ENCODE measurements around the gene TRPV2.

TRPV2 gene

DNA sequence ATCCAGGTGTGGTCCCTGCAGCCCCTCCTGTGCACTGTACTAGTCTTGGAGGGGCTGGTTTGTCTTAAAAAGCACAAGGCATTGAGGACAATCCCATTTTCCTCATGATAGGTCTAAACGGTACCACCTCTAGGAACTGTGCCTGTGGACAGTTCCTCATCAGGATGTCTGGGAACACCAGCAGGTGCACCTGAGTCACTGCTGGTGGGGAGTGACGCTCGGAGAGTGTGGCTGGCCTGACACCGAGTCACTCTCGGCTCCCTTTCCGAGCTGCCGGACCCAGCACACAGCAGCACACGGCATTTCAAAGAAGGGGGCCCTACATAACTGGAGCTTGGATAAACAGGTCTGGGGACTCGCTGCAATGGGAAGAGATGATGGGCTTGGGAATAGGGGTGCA is 51.0 kb downstream of the TRPV2 start:
- no peak for DNase-seq
- TF ChIP-seq GATA1 (IDR thresholded peaks at IDR 0.05; ENCODE audit: low read depth, low read length) (no peak), POLR2A (IDR thresholded peaks at IDR 0.05; ENCODE audit: low read length) (no peak)

- no peak for DNase-seq
- TF ChIP-seq POLR2A (IDR thresholded peaks at IDR 0.05; ENCODE audit: low read length), result no peak
- no peak for TF ChIP-seq GATA1 (IDR thresholded peaks at IDR 0.05; ENCODE audit: low read depth, low read length)
Measured at GRCh38 chr17:16467044-16467443, 51.7 kb downstream of the TRPV2 start.

DNA sequence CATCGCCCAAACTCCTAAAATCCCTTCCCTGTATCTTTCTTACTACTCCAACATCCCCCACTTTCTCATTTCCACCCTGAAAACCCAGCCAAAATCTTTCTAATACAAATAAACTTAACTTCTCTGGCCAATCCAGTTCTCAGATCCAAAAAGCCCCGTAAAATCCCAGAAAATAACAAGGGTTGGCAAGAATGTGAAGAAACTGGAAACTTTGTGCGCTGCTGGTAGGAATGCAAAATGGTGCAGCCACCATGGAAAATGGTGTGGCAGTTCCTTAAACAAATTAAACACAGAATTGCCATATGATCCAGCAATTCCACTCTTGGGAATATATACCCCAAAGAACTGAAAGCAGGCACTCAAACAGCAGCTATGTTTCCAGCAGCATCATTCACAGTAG is 52.5 kb downstream of the TRPV2 start:
- TF ChIP-seq GATA1 (IDR thresholded peaks at IDR 0.05; ENCODE audit: low read depth, low read length), result no peak
- TF ChIP-seq POLR2A (IDR thresholded peaks at IDR 0.05; ENCODE audit: low read length), result no peak
- no peak for DNase-seq

DNA sequence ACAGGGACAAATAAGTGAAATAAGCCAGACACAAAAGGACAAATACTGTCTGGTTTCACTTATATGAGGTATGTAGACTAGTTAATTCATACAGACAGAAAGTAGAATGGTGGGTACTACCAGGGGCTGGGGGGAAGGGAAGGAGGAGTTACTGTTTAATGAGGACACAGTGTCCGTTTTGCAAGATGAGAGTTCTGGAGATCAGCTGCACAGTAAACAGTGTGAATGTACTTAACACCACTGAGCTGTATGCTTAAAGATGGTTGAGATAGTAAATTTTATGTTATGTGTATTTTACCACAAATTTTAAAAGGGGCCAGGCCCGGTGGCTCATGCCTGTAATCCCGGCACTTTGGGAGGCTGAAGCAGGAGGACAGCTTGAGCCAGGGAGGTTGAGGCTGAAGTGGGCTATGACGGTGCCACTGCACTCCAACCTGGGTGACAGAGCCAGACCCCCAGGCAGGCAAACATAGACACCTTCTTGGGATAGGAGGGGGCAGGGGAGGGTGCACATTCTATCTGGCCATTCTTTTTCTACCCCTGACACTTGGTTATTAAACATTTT is 53.1 kb downstream of the TRPV2 start:
- TF ChIP-seq POLR2A (IDR thresholded peaks at IDR 0.05; ENCODE audit: low read length), result no peak
- DNase-seq, result no peak

- no peak for DNase-seq
- TF ChIP-seq GATA1 (IDR thresholded peaks at IDR 0.05; ENCODE audit: low read depth, low read length), result no peak
Measured at GRCh38 chr17:16470265-16470664, 54.9 kb downstream of the TRPV2 start.

- no peak for DNase-seq
- TF ChIP-seq GATA1 (IDR thresholded peaks at IDR 0.05; ENCODE audit: low read depth, low read length) (no peak), POLR2A (IDR thresholded peaks at IDR 0.05; ENCODE audit: low read length) (no peak)
Measured at GRCh38 chr17:16471295-16471694, 55.9 kb downstream of the TRPV2 start.

- TF ChIP-seq GATA1 (IDR thresholded peaks at IDR 0.05; ENCODE audit: low read depth, low read length), result no peak
- no peak for DNase-seq
Measured at GRCh38 chr17:16472539-16472938, 57.2 kb downstream of the TRPV2 start.

- TF ChIP-seq GATA1 (IDR thresholded peaks at IDR 0.05; ENCODE audit: low read depth, low read length), result no peak
- no peak for TF ChIP-seq POLR2A (IDR thresholded peaks at IDR 0.05; ENCODE audit: low read length)
- DNase-seq, result no peak
Measured at GRCh38 chr17:16473044-16474011, 58.0 kb downstream of the TRPV2 start.

DNA sequence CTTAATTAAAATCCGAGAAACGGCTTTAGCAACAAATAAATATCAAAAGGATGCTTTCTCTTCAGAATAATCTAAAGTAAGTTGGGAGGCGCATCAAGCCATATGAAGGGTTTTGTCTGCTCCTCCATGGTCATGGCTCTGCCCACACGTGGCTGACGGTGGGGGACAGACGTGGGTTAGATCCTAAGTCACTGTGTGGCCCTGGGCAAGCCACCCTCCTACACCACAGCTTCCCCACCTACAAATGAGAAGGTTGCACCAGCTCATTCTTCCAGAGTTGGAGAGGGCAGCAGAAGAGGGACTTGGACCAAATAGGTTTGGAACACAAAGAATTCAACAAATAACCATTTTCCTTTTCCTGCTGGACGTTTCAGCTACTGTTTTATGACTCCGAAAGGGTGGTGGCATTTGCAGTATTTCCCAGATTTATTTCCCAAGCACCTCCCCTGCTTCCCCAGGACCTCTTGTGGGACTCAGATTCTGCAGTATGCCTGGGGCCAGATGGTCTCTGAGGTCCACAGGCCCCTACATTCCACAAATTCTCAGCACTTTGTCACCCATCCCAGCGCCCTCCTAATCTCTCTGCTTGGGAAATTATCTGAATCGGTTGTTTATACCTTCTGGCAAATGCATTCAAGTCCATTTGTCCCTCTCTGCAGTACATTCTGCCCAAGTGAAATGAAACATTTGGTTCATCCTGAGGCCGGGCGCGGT is 58.8 kb downstream of the TRPV2 start:
- TF ChIP-seq GATA1 (IDR thresholded peaks at IDR 0.05; ENCODE audit: low read depth, low read length) (no peak), POLR2A (IDR thresholded peaks at IDR 0.05; ENCODE audit: low read length) (no peak)
- no peak for DNase-seq

DNA sequence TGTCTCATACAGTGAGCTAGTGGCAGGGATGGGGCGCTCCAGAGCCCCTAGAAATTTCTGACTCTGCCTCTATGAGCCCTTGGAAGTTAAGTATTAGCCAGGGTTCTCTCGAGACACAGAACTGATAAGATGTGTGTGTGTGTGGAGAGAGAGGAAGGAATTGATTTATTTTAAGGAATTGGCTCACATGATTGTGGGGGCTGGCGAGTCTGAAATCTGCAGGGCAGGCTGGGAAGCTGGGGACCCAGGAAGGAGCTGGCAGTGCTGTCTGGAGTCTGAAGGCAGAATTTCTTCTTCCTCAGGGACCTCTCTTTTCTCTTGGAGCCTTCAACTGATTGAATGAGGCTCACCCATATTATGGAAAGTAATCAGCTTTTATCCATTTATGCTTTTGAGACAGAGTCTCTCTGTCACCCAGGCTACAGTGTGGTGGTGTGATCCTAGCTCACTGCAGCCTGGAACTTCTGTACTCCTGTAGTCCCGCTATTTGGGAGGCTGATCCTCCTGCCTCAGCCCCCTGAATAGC is 59.9 kb downstream of the TRPV2 start:
- no peak for DNase-seq
- TF ChIP-seq POLR2A (IDR thresholded peaks at IDR 0.05; ENCODE audit: low read length), result no peak
- TF ChIP-seq GATA1 (IDR thresholded peaks at IDR 0.05; ENCODE audit: low read depth, low read length), result no peak

- no peak for DNase-seq
Measured at GRCh38 chr17:16477255-16477654, 61.9 kb downstream of the TRPV2 start.

GRCh38 chr17:16477666-16478065 is 62.3 kb downstream of the TRPV2 start:
- TF ChIP-seq GATA1 (IDR thresholded peaks at IDR 0.05; ENCODE audit: low read depth, low read length) (no peak), POLR2A (IDR thresholded peaks at IDR 0.05; ENCODE audit: low read length) (no peak)
- DNase-seq, result no peak

More at GRCh38 chr17:16477255-16477654, 61.9 kb downstream of the TRPV2 start:
- TF ChIP-seq POLR2A (IDR thresholded peaks at IDR 0.05; ENCODE audit: low read length), result no peak
- no peak for TF ChIP-seq GATA1 (IDR thresholded peaks at IDR 0.05; ENCODE audit: low read depth, low read length)

- no peak for TF ChIP-seq GATA1 (IDR thresholded peaks at IDR 0.05; ENCODE audit: low read depth, low read length)
- no peak for TF ChIP-seq POLR2A (IDR thresholded peaks at IDR 0.05; ENCODE audit: low read length)
- no peak for DNase-seq
Measured at GRCh38 chr17:16478649-16479048, 63.3 kb downstream of the TRPV2 start.

- TF ChIP-seq GATA1 (IDR thresholded peaks at IDR 0.05; ENCODE audit: low read depth, low read length) (no peak), POLR2A (IDR thresholded peaks at IDR 0.05; ENCODE audit: low read length) (no peak)
- no peak for DNase-seq
Measured at GRCh38 chr17:16479264-16479663, 63.9 kb downstream of the TRPV2 start.
